SK-N-SH (cell line): Measurements from ENCODE around the gene P2RY8. TPM values are rescaled to one million over a fixed set of nuclear protein-coding genes. Genes with fewer than 3 reads are reported as not detected.

Experiments
- CTCF ChIA-PET: fragments of 300-600, 350-600 bp; formaldehyde crosslinking; extraction: SDS; loops from one replicate; lab custom pipeline; 2021; lab: Yijun Ruan, JAX
- POLR2A ChIA-PET: fragments of 350-600 bp; sonication (Branson Sonifier 250); formaldehyde crosslinking; extraction: SDS; loops from one replicate; lab custom pipeline; 2020; ENCODE audit warnings: antibody characterized with exemption, inconsistent platforms; lab: Yijun Ruan, JAX
- DNase-seq: peaks from one replicate; pipeline ENCODE4 v3.0.0; 2012
- H2AFZ ChIP-seq: fragments of 200-600 bp; sonication (generic); 2 replicates; pipeline ENCODE4 v1.8.1; 2016; ENCODE audit warnings: antibody characterized with exemption, mild to moderate bottlenecking, low read depth
- H3F3A ChIP-seq: fragments of 200-600 bp; sonication (generic); replicated peaks from 2 replicates; pipeline ENCODE3; 2016; ENCODE audit warnings: antibody characterized with exemption, mild to moderate bottlenecking; ENCODE audit not compliant: insufficient read depth
- H3K27ac ChIP-seq, 2 experiments: fragments of 200-500 bp in 1 of 2; fragments of 200-600 bp in 1 of 2; sonication (Bioruptor generic) in 1 of 2; sonication (generic), shearing (Covaris generic) in 1 of 2; 2 replicates each; pipeline versions ENCODE4 v1.5.1 to v1.6.1; 2014 to 2016; ENCODE audit warnings: low read depth in 2 of 2, inconsistent platforms in 1 of 2, low read length in 1 of 2, mild to moderate bottlenecking in 1 of 2, mixed read lengths in 1 of 2
- H3K27me3 ChIP-seq: fragments of 200-600 bp; sonication (generic), shearing (Covaris generic); 2 replicates; pipeline ENCODE4 v1.6.1; 2016; ENCODE audit warnings: mixed run types; ENCODE audit not compliant: insufficient read depth
- H3K36me3 ChIP-seq, 2 experiments: fragments of 200-500 bp in 1 of 2; fragments of 200-600 bp in 1 of 2; sonication (Bioruptor generic) in 1 of 2; sonication (generic) in 1 of 2; replicated peaks in 1 of 2; 2 replicates each; pipeline versions ENCODE3 to v1.5.1; 2014 to 2016; ENCODE audit warnings: low read length in 1 of 2, mild to moderate bottlenecking in 1 of 2; ENCODE audit not compliant: insufficient read depth in 2 of 2, control insufficient read depth in 1 of 2
- H3K4me1 ChIP-seq, 2 experiments: fragments of 200-500 bp in 1 of 2; fragments of 200-600 bp in 1 of 2; sonication (Bioruptor generic) in 1 of 2; sonication (generic), shearing (Covaris generic) in 1 of 2; 2 replicates each; pipeline versions ENCODE4 v1.5.1 to v1.6.1; 2014 to 2016; ENCODE audit warnings: low read depth in 1 of 2, low read length in 1 of 2, mixed run types in 1 of 2; ENCODE audit not compliant: insufficient read depth in 2 of 2, control insufficient read depth in 1 of 2
- H3K4me2 ChIP-seq: fragments of 200-600 bp; sonication (generic), shearing (Covaris generic); 2 replicates; pipeline ENCODE4 v1.6.1; 2017; ENCODE audit warnings: mixed run types
- H3K4me3 ChIP-seq, 2 experiments: fragments of 200-500 bp in 1 of 2; fragments of 200-600 bp in 1 of 2; sonication (Bioruptor generic) in 1 of 2; sonication (generic), shearing (Covaris generic) in 1 of 2; 2 replicates each; pipeline versions ENCODE4 v1.5.1 to v1.8.1; 2014 to 2016; ENCODE audit warnings: low read depth in 2 of 2, inconsistent platforms in 1 of 2, low read length in 1 of 2, mild to moderate bottlenecking in 1 of 2, mixed read lengths in 1 of 2, moderate library complexity in 1 of 2
- H3K79me2 ChIP-seq: fragments of 200-600 bp; sonication (generic); 2 replicates; pipeline ENCODE4 v1.8.1; 2017; ENCODE audit warnings: mild to moderate bottlenecking; ENCODE audit not compliant: insufficient read depth
- H3K9ac ChIP-seq: fragments of 200-600 bp; sonication (generic); 2 replicates; pipeline ENCODE4 v1.6.1; 2017; ENCODE audit warnings: mixed run types
- H3K9me2 ChIP-seq: fragments of 200-600 bp; sonication (generic); 2 replicates; pipeline ENCODE4 v1.6.1; 2017; ENCODE audit warnings: mixed run types
- H3K9me3 ChIP-seq: fragments of 200-600 bp; sonication (generic); 2 replicates; pipeline ENCODE4 v1.6.1; 2017; ENCODE audit warnings: mixed run types, mild to moderate bottlenecking, moderate library complexity
- H4K20me1 ChIP-seq: fragments of 200-600 bp; sonication (generic); 2 replicates; pipeline ENCODE4 v1.6.1; 2017; ENCODE audit warnings: mild to moderate bottlenecking, mixed run types; ENCODE audit not compliant: insufficient read depth
- CHD2 ChIP-seq: fragments of 150-350 bp; IDR thresholded peaks from 2 replicates; pipeline ENCODE4 v1.6.1; 2018; ENCODE audit warnings: low read length; ENCODE audit not compliant: partially characterized antibody
- EP300 ChIP-seq, 2 experiments: IDR thresholded peaks; 2 replicates each; pipeline versions ENCODE4 v1.4.0 to v1.6.1; 2012; ENCODE audit warnings: borderline replicate concordance in 1 of 2, low read depth in 1 of 2, low read length in 1 of 2
- EZH2phosphoT487 ChIP-seq: fragments of 200-600 bp; sonication (generic); IDR thresholded peaks from 2 replicates; pipeline ENCODE4 v1.6.1; 2017; ENCODE audit warnings: low read depth, mixed run types, mild to moderate bottlenecking, antibody characterized with exemption, moderate library complexity, borderline replicate concordance
- FOSL2 ChIP-seq: IDR thresholded peaks from 2 replicates; pipeline ENCODE4 v1.4.0; 2012; ENCODE audit warnings: low read depth, mild to moderate bottlenecking, moderate library complexity, borderline replicate concordance
- FOXJ3 ChIP-seq: sonication (generic); formaldehyde crosslinking; IDR thresholded peaks from 2 replicates; pipeline ENCODE4 v1.5.1; 2020; ENCODE audit warnings: mild to moderate bottlenecking, missing genetic modification reagents
- FOXM1 ChIP-seq: IDR thresholded peaks from 2 replicates; pipeline ENCODE4 v1.4.0; 2012; ENCODE audit warnings: low read depth, mild to moderate bottlenecking
- GABPA ChIP-seq: IDR thresholded peaks from 2 replicates; pipeline ENCODE4 v1.4.0; 2012; ENCODE audit warnings: low read depth, mild to moderate bottlenecking
- GATA2 ChIP-seq: sonication (generic); formaldehyde crosslinking; IDR thresholded peaks from 2 replicates; pipeline ENCODE4 v1.5.0; 2020; ENCODE audit warnings: mild to moderate bottlenecking, missing genetic modification reagents
- JUND ChIP-seq: IDR thresholded peaks from 2 replicates; pipeline ENCODE4 v1.4.0; 2012
- MXI1 ChIP-seq: IDR thresholded peaks from 2 replicates; pipeline ENCODE4 v1.6.1; 2012; ENCODE audit warnings: mild to moderate bottlenecking, low read depth, low read length, improper control_type of control experiment
- NFIC ChIP-seq: IDR thresholded peaks from 2 replicates; pipeline ENCODE4 v1.4.0; 2012; ENCODE audit warnings: borderline replicate concordance
- NRF1 ChIP-seq: IDR thresholded peaks from 2 replicates; pipeline ENCODE4 v1.6.1; 2012; ENCODE audit warnings: low read depth, mild to moderate bottlenecking, low read length
- PBX3 ChIP-seq: IDR thresholded peaks from 2 replicates; pipeline ENCODE4; 2012
- POLR2AphosphoS5 ChIP-seq: IDR thresholded peaks from 2 replicates; pipeline ENCODE4 v1.6.1; 2012; ENCODE audit warnings: low read depth, low read length
- RAD21 ChIP-seq: IDR thresholded peaks from 2 replicates; pipeline ENCODE4 v1.6.1; 2012; ENCODE audit warnings: mild to moderate bottlenecking, low read length
- RXRA ChIP-seq: IDR thresholded peaks from 2 replicates; pipeline ENCODE4 v1.4.0; 2012; ENCODE audit warnings: low read depth, mild to moderate bottlenecking, borderline replicate concordance
- SIN3A ChIP-seq: IDR thresholded peaks from 2 replicates; pipeline ENCODE4 v1.6.1; 2012; ENCODE audit warnings: low read depth, mild to moderate bottlenecking, low read length, moderate library complexity, borderline replicate concordance
- TAF1 ChIP-seq: IDR thresholded peaks from 2 replicates; pipeline ENCODE4 v1.6.1; 2012; ENCODE audit warnings: low read depth, mild to moderate bottlenecking, low read length, moderate library complexity, borderline replicate concordance
- TCF12 ChIP-seq: IDR thresholded peaks from 2 replicates; pipeline ENCODE4 v1.4.0; 2012
- TEAD4 ChIP-seq: IDR thresholded peaks from 2 replicates; pipeline ENCODE4 v1.4.0; 2012; ENCODE audit warnings: mild to moderate bottlenecking, borderline replicate concordance; ENCODE audit not compliant: insufficient read depth
- YY1 ChIP-seq: IDR thresholded peaks from 2 replicates; pipeline ENCODE4 v1.4.0; 2012; ENCODE audit warnings: low read depth, mild to moderate bottlenecking
- WGBS: methylation state at CpG from one replicate; pipeline ENCODE4 v1.1.6; 2017; ENCODE audit warnings: low lambda C conversion rate; 5-methylcytosine and 5-hydroxymethylcytosine counted together
- polyA plus RNA-seq, 3 experiments: library from polyadenylated mRNA; depleted of rRNA; stranded (reverse); fragments of >200 nt; gene quantifications; 2 replicates each; pipeline ENCODE4 v1.2.3, GENCODE V29; 2012
- TF ChIP-seq, protein P1 (sequence below): fragments of 150-350 bp; IDR thresholded peaks from 2 replicates; pipeline ENCODE4 v1.6.1; 2017; ENCODE audit warnings: antibody characterized with exemption, low read length, low read depth, borderline replicate concordance
- TF ChIP-seq, protein P2 (sequence below): IDR thresholded peaks from 2 replicates; pipeline ENCODE4 v1.4.0; 2012; ENCODE audit warnings: low read depth
- TF ChIP-seq, protein P3 (sequence below): fragments of 150-350 bp; IDR thresholded peaks from 2 replicates; pipeline ENCODE4 v1.6.1; 2016; ENCODE audit warnings: mild to moderate bottlenecking, low read depth, low read length

P2RY8 gene
- polyA plus RNA-seq, 1 of the 3 experiments (the other 2 are of a cell fraction) = 0.08 TPM

GRCh38 chrX:1468250-1468772 lies 68.7 kb downstream of the P2RY8 start (continued):
- TF ChIP-seq SIN3A = no peak
- TF ChIP-seq TEAD4 = peak; percentile 32; the same call in 1 of the 2 replicates
- no peak for TF ChIP-seq MXI1
- peak; percentile 80 for TF ChIP-seq PBX3
- no peak for TF ChIP-seq EZH2phosphoT487
- TF ChIP-seq, protein P1, sequence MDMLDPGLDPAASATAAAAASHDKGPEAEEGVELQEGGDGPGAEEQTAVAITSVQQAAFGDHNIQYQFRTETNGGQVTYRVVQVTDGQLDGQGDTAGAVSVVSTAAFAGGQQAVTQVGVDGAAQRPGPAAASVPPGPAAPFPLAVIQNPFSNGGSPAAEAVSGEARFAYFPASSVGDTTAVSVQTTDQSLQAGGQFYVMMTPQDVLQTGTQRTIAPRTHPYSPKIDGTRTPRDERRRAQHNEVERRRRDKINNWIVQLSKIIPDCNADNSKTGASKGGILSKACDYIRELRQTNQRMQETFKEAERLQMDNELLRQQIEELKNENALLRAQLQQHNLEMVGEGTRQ = no peak
- TF ChIP-seq YY1 = no peak
- TF ChIP-seq RXRA = no peak
- 0 out of 2 replicates have a peak, but pooled peaks have one; percentile 19 for TF ChIP-seq POLR2AphosphoS5
- peak; percentile 61; the same call in 1 of the 2 replicates for TF ChIP-seq NFIC
- TF ChIP-seq NRF1 = no peak
- peak; percentile 28 for TF ChIP-seq JUND
- TF ChIP-seq TCF12 = peak; percentile 91
- no peak for TF ChIP-seq GABPA
- TF ChIP-seq, protein P2, sequence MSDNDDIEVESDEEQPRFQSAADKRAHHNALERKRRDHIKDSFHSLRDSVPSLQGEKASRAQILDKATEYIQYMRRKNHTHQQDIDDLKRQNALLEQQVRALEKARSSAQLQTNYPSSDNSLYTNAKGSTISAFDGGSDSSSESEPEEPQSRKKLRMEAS = peak; percentile 68
- TF ChIP-seq FOSL2 = peak; percentile 57; the same call in 1 of the 2 replicates
- no peak for TF ChIP-seq GATA2 (CRISPR knock-in tag)
- no peak for TF ChIP-seq FOXJ3 (CRISPR knock-in tag)
- TF ChIP-seq CHD2 = no peak

DNA sequence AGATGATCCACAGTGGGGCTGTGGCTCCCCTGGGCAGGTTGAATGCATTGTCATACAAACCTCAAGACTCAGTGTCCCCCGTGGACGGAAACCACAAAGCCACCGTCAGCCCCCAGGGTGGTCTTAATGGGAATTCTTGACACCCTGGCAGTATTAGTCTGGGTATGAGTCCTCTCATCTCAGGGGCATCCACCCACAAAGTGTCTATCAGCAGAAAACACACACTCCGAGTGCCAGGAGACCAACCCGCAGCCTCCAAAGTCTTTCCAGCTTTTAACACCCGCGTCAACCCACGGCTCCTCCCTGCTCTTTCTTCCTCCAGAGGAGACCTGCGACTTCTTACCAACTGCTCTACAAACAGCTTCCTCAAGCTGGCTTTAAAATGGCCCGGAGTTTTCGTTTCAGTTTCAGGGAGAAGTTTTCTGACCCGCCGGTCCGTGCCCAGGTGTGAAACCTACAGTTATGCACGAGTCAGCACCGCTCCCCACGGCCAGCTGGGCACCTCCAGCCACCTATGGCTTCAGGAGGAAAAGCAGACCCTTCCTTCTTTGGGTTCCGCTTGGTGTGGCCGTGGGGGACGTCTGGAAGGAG lies 69.9 kb downstream of the P2RY8 start:
- Histone ChIP-seq H3K9me2 (no peaks in the 10 kb centered on the region), H3K27ac (no peak overlapping the region), H3K4me3 (peak overlapping the region in 1 of 2 experiments; percentile 51; a peak in 3 of 4 replicates), H3F3A (peaks cover 11% of the 10 kb centered on the region), H3K79me2 (no peaks in the 10 kb centered on the region), H4K20me1 (no peaks in the 10 kb centered on the region), H3K9ac (no peak overlapping the region), H3K36me3 (no peaks in the 10 kb centered on the region), H3K4me1 (peaks cover 0 to 10% of the 10 kb centered on the region in 2 experiments; a peak in 1 of 4 replicates), H3K27me3 (peaks cover 50% of the 10 kb centered on the region; the same call in 1 of the 2 replicates), H3K9me3 (no peaks in the 10 kb centered on the region), H2AFZ (0 out of 2 replicates have a peak overlapping the region, but pooled peaks have one; percentile 18)
- ChIA-PET POLR2A (no interaction called here), CTCF (no interaction called here)
- DNase-seq = no peak
- WGBS = 17% methylated on average over 17 of the region's 20 CpGs
- no peak for TF ChIP-seq CHD2
- no peak for TF ChIP-seq SIN3A
- TF ChIP-seq JUND = no peak
- no peak for TF ChIP-seq RAD21
- TF ChIP-seq EP300 (IDR thresholded peaks at IDR 0.05; ENCODE audit: borderline replicate concordance in 1 of 2, low read depth in 1 of 2, low read length in 1 of 2) = no peak
- no peak for TF ChIP-seq GABPA
- no peak for TF ChIP-seq FOXM1
- TF ChIP-seq POLR2AphosphoS5 = no peak
- no peak for TF ChIP-seq MXI1
- no peak for TF ChIP-seq NRF1
- TF ChIP-seq TAF1 = no peak
- TF ChIP-seq, protein P3, sequence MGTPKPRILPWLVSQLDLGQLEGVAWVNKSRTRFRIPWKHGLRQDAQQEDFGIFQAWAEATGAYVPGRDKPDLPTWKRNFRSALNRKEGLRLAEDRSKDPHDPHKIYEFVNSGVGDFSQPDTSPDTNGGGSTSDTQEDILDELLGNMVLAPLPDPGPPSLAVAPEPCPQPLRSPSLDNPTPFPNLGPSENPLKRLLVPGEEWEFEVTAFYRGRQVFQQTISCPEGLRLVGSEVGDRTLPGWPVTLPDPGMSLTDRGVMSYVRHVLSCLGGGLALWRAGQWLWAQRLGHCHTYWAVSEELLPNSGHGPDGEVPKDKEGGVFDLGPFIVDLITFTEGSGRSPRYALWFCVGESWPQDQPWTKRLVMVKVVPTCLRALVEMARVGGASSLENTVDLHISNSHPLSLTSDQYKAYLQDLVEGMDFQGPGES = no peak
- TF ChIP-seq, all 33 proteins: peak for 0
- H3K4me2 ChIP-seq = peak overlapping the region; percentile 74; the same call in 1 of the 2 replicates
